Measurements from ENCODE around the gene ANKH.

Gene ANKH

DNA sequence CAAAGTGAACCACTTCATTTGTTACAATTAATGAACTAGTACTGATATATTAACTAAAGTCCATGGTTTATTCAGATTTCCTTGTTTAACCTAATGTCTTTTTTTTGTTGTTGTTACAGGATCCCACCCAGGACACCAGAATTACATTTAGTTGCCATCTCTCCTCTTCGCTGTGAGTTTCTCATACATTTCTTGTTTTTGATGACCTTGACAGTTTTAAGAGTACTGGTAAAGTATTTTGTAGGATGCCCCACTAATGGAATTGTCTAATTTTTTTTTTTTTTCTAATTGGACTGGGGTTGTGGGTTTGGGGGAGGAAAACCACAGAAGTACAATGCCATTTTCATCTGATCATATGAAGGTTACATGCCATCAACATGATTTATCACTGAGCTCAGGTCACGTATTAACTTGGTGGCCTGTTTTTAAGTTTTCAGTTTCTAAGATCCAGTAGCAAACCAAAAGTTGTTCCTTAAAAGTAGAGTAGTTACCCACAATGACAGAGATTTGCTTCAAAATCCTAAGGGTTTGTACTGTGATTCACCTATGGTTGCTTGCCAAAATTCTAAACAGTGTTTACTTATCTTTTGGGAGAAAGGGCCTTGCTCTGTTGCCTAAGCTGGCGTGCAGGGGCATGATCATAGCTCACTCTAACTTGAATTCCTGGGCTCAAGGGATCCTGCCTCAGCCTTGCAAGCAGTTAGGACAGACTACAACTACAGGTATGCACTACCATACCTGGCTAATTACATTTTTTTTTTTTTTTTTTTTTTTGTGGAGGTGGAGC, 211.6 kb downstream of the ANKH start:
- no peak for DNase-seq

- DNase-seq, result no peak
These were observed 214.7 kb downstream of the ANKH start for GRCh38 chr5:14656898-14657297.

GRCh38 chr5:14655146-14655741, 216.3 kb downstream of the ANKH start:
- no peak for DNase-seq

All from DMS 273 treated with DMSO at 0.1 percent for 48 hours (cell line).